COLO668 (cell line): Measurements from ENCODE around the gene ANKRD30A.
"Not testable (repeated sequence)": the region's sequence is repeated elsewhere in the genome, so short reads cannot be mapped to it uniquely, and the experiment has no call there.

ENCODE experiments used
- DNase-seq: peaks from one replicate; lab custom pipeline; 2025; ENCODE audit not compliant: unreplicated experiment; lab: John Stamatoyannopoulos, UW

ANKRD30A gene

GRCh38 chr10:37246637-37247036, 121.2 kb downstream of the ANKRD30A start:
- DNase-seq = no peak

- not testable (repeated sequence) for DNase-seq
Measured at GRCh38 chr10:37255837-37256236, 130.4 kb downstream of the ANKRD30A start.

- DNase-seq = no peak
Measured at GRCh38 chr10:37263304-37263703, 137.9 kb downstream of the ANKRD30A start.

- no peak for DNase-seq
Measured at GRCh38 chr10:37268266-37268665, 142.9 kb downstream of the ANKRD30A start.

GRCh38 chr10:37269554-37270256, 144.3 kb downstream of the ANKRD30A start:
- DNase-seq = no peak

GRCh38 chr10:37275216-37275777, 149.9 kb downstream of the ANKRD30A start:
- no peak for DNase-seq

GRCh38 chr10:37285063-37285462, 159.7 kb downstream of the ANKRD30A start:
- DNase-seq = no peak

- no peak for DNase-seq
Measured at GRCh38 chr10:37289833-37290464, 164.6 kb downstream of the ANKRD30A start.

- no peak for DNase-seq
Measured at GRCh38 chr10:37301271-37301670, 175.9 kb downstream of the ANKRD30A start.

GRCh38 chr10:37304036-37304435, 178.6 kb downstream of the ANKRD30A start:
- DNase-seq = no peak

GRCh38 chr10:37314350-37314749, 189.0 kb downstream of the ANKRD30A start:
- no peak for DNase-seq

- no peak for DNase-seq
Measured at GRCh38 chr10:37314862-37315261, 189.5 kb downstream of the ANKRD30A start.

- no peak for DNase-seq
Measured at GRCh38 chr10:37344413-37344812, 219.0 kb downstream of the ANKRD30A start.

- DNase-seq = no peak
Measured at GRCh38 chr10:37379991-37380390, 254.6 kb downstream of the ANKRD30A start.

GRCh38 chr10:37381271-37381670, 255.9 kb downstream of the ANKRD30A start:
- no peak for DNase-seq

- DNase-seq = no peak
Measured at GRCh38 chr10:37384923-37385322, 259.5 kb downstream of the ANKRD30A start.

GRCh38 chr10:37390926-37391325, 265.5 kb downstream of the ANKRD30A start:
- DNase-seq = no peak

GRCh38 chr10:37400774-37401173, 275.4 kb downstream of the ANKRD30A start:
- not testable (repeated sequence) for DNase-seq

GRCh38 chr10:37401225-37401624, 275.8 kb downstream of the ANKRD30A start:
- no peak for DNase-seq

- DNase-seq = no peak
Measured at GRCh38 chr10:37403776-37404175, 278.4 kb downstream of the ANKRD30A start.
